ENCODE measurements around the gene TIMP3. TPM values are rescaled to one million over a fixed set of nuclear protein-coding genes. Genes with fewer than 3 reads are reported as not detected.

Gene TIMP3
- total RNA-seq, 4 donors from 2014 or later: 40.1 to 93.3 (median 67.5) TPM

DNA sequence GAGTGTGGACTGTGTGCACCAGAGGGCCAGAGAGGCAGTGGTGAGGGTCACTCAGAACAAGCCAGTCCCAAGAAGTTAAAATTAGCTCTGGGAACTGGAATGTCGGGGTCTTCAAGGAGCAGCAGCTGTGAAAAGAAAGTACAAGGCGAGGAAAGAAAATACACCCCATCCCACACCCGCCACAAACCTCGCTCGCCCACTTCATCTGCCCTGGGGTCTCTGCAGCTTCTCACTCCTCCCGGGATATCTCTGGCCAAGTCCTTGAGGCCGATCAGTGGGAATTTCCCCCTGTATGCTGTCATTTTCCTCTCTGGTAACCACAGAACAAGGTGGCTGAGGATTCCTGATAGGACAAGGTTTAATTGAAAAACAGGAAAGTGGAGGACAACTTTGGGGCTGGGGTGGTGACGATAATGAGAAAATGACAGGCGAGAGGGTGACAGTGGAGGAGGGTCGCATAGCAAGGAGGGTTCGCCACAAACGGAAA is 36.3 kb upstream of the TIMP3 start:
- no peak for TF ChIP-seq POLR2A (IDR thresholded peaks at IDR 0.05)
- TF ChIP-seq, protein P1, sequence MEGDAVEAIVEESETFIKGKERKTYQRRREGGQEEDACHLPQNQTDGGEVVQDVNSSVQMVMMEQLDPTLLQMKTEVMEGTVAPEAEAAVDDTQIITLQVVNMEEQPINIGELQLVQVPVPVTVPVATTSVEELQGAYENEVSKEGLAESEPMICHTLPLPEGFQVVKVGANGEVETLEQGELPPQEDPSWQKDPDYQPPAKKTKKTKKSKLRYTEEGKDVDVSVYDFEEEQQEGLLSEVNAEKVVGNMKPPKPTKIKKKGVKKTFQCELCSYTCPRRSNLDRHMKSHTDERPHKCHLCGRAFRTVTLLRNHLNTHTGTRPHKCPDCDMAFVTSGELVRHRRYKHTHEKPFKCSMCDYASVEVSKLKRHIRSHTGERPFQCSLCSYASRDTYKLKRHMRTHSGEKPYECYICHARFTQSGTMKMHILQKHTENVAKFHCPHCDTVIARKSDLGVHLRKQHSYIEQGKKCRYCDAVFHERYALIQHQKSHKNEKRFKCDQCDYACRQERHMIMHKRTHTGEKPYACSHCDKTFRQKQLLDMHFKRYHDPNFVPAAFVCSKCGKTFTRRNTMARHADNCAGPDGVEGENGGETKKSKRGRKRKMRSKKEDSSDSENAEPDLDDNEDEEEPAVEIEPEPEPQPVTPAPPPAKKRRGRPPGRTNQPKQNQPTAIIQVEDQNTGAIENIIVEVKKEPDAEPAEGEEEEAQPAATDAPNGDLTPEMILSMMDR (IDR thresholded peaks at IDR 0.05): no peak

DNA sequence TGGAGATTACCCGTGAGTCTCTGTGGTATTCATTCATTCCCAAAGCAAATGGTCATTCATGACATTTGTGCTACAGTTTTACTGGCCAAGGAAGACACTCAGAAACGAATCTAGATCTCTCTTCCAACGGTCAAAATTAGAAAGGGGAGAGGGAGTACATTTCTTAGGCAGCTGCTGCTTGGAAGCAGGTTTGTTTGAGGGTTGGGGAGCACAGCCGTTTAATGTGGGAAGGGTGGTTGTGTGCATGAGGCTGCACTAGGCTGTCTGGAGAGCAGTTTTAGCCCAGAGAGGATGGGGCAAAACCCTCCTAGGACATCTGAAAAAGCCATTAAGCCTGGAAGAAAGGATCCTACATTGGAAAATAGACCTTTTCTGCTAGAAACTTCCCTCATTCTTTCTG is 29.7 kb upstream of the TIMP3 start:
- Histone ChIP-seq H3K4me3 (no peak overlapping the region), H3K27ac (no peak overlapping the region), H3K36me3 (no peaks in the 10 kb centered on the region), H3K4me1 (no peaks in the 10 kb centered on the region), H3K9me3 (no peaks in the 10 kb centered on the region), H3K27me3 (no peaks in the 10 kb centered on the region)
- DNase-seq: no peak
- no peak for TF ChIP-seq POLR2A (IDR thresholded peaks at IDR 0.05)
- TF ChIP-seq, protein P1 (IDR thresholded peaks at IDR 0.05): no peak

More for the DNA sequence above, 36.3 kb upstream of the TIMP3 start:
- H3K4me1 ChIP-seq: peaks cover 0 to 6% (median 0%) of the 10 kb centered on the region in 4 donors
- peak overlapping the region in 3 of 4 donors; percentile 25 to 66 (median 31) for H3K27ac ChIP-seq
- H3K27me3 ChIP-seq: no peaks in the 10 kb centered on the region
- H3K9me3 ChIP-seq: no peaks in the 10 kb centered on the region
- no peaks in the 10 kb centered on the region for H3K36me3 ChIP-seq
- DNase-seq: no peak
- H3K4me3 ChIP-seq: no peak overlapping the region

DNA sequence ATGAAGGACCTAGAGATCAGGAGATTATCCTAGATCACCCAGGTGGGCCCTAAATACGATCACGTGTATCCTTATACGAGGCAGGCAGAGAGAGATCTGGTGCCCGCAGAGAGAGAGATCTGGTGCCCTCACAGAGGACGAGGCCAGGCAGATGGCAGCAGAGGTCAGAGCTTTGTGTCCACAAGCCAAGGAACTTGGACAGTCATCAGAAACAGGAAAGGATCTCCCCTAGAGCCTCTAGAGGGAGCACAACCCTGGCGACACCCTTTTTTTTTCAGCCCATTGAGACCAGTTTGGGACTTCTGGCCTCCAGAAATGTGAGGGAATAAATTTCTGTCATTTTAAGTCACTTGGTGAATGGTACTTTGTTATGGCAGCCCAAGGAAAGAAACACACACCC is 25.5 kb upstream of the TIMP3 start:
- Histone ChIP-seq H3K4me1 (no peaks in the 10 kb centered on the region), H3K4me3 (no peak overlapping the region), H3K27me3 (no peaks in the 10 kb centered on the region), H3K9me3 (no peaks in the 10 kb centered on the region), H3K36me3 (no peaks in the 10 kb centered on the region), H3K27ac (no peak overlapping the region)
- no peak for TF ChIP-seq POLR2A (IDR thresholded peaks at IDR 0.05)
- TF ChIP-seq, protein P1 (IDR thresholded peaks at IDR 0.05): peak in 2 of 6 experiments; percentile 9 to 23
- DNase-seq: no peak

DNA sequence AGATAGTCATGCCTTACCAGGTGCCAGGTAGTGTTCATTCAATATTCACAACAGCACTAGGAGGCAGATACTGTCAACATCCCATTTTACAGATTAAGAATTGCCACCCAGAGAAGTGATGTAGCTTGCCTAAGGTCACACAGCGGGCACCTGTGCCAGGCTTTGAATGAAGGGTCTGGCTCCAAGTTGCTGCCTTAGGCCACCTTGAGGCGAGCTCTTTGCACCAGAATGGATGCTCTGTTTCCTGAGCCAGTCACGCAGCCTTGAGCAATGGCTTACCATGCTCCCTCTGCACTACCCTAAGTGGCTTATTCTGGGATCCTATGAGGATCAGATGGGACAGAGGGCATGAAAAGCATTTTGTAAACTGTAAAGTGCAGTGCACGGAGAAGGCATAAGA is 25.1 kb upstream of the TIMP3 start:
- no peak overlapping the region for H3K4me3 ChIP-seq
- no peak overlapping the region for H3K27ac ChIP-seq
- TF ChIP-seq, protein P1 (IDR thresholded peaks at IDR 0.05): no peak
- no peak for TF ChIP-seq POLR2A (IDR thresholded peaks at IDR 0.05)
- H3K27me3 ChIP-seq: no peaks in the 10 kb centered on the region
- H3K4me1 ChIP-seq: no peaks in the 10 kb centered on the region
- DNase-seq: no peak
- H3K9me3 ChIP-seq: no peaks in the 10 kb centered on the region
- no peaks in the 10 kb centered on the region for H3K36me3 ChIP-seq

DNA sequence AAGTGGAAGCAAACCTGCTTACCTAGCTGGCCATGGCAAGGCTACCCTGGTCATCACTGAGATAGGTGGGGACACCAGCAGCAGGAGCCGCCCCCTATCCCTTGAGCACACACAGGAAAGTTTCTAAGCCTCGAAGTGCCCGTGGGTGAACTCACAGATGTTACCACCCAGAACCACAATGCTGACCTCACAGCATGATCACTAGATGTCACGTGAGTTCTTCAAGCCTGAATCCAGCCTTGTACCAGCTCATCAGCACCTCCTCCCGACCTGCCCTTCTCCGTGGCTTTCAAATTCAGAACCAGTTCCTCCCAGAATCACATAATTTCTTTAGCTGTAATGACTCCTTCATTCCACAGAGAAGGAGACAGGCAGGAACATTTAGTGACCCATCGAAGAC is 24.7 kb upstream of the TIMP3 start:
- no peak for DNase-seq
- H3K27ac ChIP-seq: no peak overlapping the region
- H3K9me3 ChIP-seq: no peaks in the 10 kb centered on the region
- no peak overlapping the region for H3K4me3 ChIP-seq
- no peaks in the 10 kb centered on the region for H3K4me1 ChIP-seq
- TF ChIP-seq, protein P1 (IDR thresholded peaks at IDR 0.05): no peak
- no peak for TF ChIP-seq POLR2A (IDR thresholded peaks at IDR 0.05)
- no peaks in the 10 kb centered on the region for H3K27me3 ChIP-seq
- H3K36me3 ChIP-seq: no peaks in the 10 kb centered on the region

DNA sequence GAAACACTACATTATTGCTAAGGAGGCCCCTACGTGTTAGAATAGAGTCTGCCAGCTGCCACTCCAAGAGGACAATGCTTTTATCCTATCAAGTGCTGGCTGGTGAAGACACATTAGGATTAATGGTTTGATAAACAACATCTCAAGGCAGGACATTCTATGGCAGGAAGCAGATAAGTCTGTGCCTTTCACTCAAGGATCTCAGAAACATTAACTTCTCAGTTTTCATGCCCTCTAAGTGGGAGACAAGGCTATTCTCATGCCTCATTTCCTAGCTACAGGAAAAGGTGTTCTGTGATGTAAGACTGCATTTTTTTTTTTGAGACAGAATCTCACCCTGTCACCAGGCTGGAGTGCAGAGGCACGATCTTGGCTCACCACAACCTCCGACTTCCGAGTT is 23.5 kb upstream of the TIMP3 start:
- Histone ChIP-seq H3K27me3 (no peaks in the 10 kb centered on the region), H3K4me3 (no peak overlapping the region), H3K4me1 (no peaks in the 10 kb centered on the region), H3K9me3 (no peaks in the 10 kb centered on the region), H3K36me3 (no peaks in the 10 kb centered on the region), H3K27ac (no peak overlapping the region)
- TF ChIP-seq, protein P1 (IDR thresholded peaks at IDR 0.05): no peak
- TF ChIP-seq POLR2A (IDR thresholded peaks at IDR 0.05): no peak
- no peak for DNase-seq

All from Peyer's patch (tissue), 4 donors.